ENCODE data around the gene SLC25A4.

The SLC25A4 gene

DNA sequence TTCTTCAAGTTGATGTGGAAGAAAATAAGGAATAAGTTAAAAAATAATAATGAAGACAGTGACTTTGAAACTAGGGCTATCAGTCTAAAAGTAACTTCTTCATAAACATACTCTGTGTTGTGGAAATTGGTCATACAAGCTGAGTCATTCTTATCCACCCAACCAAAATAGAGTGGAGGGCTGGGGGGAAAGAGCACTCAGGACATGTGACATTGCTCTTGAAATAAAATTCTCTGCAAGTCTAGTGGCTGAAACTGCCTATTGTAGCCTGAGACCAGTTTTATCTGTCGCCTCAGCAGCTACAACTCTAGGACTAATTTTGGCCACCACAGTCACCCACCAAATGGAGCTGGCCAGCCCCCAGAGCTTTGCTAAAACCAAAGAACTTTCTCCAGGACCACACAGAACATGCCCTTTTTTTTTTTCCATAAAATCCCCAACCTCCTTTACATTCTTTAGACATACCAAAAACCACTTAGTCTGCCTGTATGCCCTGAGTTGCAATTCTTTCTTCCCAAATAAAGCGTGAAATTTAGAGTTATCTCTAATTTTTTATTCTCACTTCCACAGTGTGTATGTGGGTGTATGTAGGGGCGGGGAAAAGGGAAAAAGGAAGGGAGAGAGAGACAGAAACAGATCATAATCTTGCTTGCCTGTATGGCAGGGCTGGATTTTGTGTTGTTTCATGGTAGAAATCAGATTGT lies 23.0 kb upstream of the SLC25A4 start:
- DNase-seq (ENCODE audit: low read depth in 2 of 3, low spot score in 2 of 3) = no peak

DNA sequence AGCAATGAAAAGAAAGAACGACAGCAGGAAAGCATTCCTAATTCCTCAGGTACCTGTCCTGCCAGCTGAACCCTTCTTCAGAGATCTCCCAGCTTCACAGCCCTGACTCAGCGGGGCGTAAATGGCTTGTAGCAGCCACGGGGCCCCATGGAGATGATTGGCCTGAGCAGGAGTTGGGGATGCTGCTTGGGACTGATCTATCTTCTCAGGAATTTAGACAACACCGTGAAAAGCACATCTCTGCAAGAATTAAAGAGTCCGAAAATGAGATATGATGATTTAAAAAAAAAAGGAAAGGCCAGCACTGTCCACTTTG lies 22.5 kb upstream of the SLC25A4 start:
- DNase-seq (ENCODE audit: low read depth in 2 of 3, low spot score in 2 of 3) = no peak

DNA sequence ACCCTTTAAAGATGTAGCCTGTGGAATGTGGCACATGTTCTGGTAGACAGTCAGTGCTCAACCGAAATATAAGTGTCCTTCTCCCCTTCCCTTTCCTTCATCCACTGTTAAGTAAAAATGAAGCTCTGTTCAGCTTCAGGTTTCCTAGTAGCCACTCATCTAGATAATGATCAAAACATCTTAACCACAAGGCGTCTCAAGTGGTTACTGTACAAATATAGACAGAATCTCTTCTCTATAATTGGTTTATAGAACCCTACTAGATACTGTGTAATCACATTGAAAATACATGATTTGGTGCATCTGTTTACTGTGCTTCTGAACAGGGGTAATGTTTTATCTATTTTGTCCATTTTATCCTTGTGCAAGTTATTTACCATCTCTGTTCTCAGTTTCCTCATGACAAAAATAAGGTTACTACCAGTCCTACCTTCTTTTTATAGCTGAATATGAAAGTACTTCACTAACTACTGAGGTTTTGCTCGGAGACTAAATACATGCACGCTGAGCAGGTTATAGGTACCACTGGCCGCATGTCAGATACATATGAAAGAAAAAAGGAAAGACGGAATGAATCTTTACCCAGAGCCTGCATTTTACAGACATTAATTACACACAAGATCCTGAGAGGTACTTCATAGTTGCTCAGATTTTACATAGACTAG lies 20.3 kb upstream of the SLC25A4 start:
- DNase-seq (ENCODE audit: low read depth in 2 of 3, low spot score in 2 of 3) = no peak

DNA sequence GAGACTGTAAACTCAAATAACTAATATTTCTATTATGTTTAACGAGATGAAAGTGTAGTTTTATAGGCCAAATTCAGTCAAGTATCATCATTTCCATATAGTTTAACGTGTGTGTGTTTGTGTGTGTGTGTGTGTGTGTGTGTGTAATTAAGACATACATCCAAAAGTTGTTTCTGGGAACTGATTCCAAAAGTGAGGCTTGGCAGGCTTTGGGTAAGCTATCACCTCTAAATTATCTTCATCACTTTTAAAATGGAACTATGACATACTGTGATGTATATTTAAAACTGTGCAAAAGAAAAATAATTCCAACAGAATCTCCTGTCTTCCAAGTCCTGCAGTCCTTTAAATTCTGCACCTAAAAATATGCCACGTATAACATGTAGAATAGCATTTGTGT lies 19.1 kb upstream of the SLC25A4 start:
- DNase-seq (ENCODE audit: low read depth in 2 of 3, low spot score in 2 of 3) = no peak

DNA sequence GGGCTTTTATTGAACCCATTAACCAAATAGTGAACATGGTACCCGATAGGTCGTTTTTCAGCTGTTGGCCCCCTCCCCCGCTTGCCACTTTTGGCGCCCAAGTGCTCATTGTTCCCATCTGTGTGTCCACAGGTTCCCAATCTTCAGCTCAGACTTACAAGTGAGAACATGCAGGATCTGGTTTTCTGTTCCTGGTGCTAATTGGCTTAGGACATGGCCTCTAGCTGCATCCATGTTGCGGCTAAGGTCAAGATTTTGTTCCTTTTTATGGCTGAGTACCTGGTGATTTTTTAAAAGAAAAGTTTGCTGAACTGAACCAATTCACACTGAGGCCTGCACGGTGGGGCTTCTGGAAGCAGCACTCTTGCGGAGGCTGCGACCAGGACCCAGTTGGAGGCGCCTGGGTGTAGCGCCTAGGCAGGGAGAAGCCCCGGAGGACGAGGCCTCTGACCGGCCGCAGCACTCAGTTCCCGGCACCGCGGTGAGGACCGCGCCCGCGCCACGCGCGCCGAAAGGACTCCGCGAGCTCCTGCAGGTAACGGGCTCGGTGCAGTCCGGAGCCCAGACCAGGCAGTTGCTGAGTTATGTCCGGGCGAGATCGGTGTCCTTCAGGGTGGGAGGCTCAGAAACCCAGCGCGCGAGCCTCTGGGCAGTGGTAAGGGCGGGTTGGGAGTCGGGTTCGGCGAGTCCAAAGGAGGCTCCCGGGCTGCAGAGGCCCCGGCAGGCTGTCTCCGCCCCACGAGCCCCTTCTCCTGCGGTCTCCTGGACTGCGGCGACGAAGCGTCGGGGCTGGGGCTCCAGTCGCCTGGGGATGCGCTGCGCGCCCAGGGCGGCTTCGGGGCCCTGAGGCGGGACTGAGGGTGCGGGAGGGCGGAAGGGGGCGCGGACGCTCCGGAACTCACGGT lies 15.8 kb upstream of the SLC25A4 start:
- DNase-seq (ENCODE audit: low read depth in 2 of 3, low spot score in 2 of 3) = no peak

DNA sequence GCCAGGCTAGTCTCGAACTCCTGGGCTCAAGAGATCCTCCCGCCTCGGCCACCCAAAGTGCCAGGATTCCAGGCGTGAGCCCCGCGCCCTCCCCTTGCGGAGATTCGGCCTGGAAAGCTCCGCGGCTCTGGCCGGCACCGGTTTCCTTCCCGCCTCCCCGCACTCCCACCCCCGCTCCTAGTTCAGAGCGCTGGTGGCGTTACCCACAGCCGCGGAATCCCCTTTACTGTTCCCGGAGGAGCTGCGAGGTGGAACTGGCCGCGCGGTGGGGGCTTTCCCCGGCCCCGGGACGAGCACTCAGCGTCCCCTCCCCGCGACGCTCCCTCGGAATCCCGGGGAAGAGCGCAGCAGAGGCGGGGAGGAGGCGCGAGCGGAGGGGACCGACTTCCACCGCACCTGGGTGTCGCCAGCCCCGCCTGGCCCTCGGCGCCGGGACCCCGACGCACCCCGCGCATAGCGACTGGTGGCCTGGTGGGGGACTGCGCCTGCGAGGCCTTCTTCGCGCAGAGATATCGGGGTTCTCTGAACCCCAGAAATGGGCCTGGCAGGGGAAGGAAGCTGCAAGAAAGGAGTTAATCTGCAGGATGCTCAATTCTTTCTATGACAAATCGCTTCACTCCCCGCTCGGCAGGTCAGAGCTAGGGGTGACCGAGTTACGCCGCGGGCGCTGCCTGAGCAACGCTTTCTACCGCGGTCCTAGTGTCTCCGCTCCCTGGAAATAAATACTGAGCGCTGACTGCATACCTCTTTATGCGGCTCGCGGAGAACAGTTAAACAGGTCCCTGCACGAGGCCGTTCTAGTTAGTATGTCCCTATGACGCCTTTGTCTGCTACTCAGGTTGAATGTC lies 14.6 kb upstream of the SLC25A4 start:
- DNase-seq (ENCODE audit: low read depth in 2 of 3, low spot score in 2 of 3) = no peak

DNA sequence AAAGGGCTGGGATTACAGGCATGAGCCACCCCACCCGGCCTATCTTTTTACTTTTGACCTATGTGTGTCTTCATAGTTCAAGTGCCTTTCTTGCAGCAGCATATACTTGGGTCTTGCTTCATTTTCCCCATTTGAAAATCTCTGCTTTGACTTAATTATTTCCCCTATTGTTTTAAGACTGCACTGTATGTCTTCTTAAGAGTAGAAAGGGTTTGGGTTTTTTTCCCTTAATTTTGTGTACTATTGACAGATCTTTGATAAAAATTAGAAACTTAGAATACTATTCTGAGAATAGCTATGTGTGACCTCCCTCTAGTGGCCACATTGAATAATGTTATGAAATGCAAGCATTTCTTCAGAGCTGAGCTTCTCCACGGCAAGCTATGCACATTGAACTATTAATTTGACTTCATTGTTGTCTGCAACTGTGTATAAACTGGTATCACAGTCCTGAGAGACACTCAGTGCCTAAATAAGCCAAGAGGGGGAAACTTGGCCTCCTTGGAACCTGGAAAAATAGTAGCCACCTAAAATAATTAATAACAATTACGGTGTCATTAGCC lies 8.7 kb upstream of the SLC25A4 start:
- DNase-seq (ENCODE audit: low read depth in 2 of 3, low spot score in 2 of 3) = no peak

DNA sequence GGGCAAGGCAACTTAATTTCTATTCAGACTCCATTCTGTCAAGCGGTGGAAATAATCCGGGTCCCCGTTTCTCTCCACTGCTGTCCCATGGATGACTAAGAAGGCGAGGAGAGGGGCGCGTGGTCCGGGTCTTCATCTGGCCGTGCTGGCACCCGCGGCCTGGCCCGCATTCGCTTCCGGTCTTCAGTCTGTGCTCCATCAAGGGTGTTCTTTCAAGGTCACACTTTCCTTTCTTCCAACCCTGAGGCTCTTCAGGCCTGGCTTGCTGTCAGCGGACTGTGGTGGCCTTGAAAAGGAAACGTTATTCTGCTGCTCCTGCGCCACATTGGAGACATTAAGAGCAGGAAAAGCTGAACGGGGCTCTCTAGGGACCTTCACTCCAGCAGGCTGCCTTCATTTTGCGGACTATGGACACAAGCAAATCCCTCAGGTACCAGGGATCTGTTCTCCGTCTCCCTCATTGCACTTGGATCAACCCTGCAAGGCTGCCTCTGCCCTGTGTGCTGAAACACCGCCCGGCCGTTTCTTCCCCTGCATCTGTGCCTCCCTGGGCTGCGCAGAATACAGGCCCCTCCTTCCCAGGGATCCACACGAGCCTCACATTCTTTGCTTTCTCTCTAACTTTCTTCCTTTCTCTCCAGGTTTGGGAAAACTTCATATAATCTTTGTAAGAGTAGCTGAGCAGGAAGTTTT lies 5.7 kb upstream of the SLC25A4 start:
- no peak for DNase-seq (ENCODE audit: low read depth in 2 of 3, low spot score in 2 of 3)

DNA sequence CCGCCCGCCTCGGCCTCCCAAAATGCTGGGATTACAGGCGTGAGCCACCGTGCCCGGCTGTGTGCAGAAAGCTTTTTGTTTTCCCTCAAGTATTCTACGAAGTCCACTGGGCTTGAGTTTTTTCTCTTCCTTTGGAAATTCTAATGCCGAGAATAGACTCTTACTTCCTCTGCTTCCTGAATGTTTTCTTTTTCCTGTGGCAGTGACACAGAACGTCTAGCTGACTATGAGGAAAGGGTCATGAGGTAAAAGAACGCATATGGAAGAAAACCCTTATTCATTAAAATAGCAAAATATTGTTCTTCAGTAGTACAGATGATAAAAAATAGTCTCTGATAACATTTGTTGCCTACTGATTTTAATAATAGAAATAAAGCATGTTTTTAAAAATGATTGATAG lies 4.9 kb upstream of the SLC25A4 start:
- DNase-seq (ENCODE audit: low read depth in 2 of 3, low spot score in 2 of 3) = no peak

DNA sequence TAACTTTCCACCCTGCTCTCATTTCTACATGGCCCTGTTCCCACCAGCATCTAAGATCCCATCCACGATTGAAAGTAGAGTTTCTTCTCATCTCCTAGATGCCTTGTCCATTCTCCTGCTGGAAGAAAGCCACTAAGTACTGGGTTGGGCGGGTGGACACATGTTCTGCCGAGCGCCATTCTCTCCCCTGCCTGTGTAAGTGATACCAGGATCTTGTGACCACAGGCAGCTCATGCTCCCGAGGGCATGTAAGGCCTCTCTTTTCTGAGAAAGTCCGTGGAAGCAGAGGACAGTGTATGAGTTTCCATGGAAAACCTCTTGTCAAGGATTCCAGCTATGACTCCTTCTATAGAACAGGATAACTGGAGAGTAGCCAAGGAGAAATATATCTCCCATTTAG lies 3.3 kb upstream of the SLC25A4 start:
- DNase-seq (ENCODE audit: low read depth in 2 of 3, low spot score in 2 of 3) = no peak

DNA sequence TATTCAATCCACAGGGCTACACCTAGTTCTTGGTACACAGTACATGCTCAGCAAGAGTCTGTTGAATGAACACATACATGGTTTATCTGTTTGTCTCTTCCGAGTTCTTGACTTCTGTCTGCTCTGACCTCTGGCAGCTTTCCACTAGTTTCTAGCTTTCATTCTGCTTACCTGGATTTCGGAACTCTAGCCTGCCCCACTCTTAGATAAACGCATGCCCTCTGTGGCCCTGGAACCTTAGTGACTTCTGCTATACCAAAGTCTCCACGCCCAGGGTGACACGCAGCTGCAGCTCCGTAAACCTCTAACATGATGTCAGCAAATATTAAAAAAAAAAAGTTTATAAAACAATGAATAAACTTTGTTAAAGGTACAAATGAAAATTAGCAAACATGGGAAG lies 1.3 kb upstream of the SLC25A4 start:
- no peak for DNase-seq (ENCODE audit: low read depth in 2 of 3, low spot score in 2 of 3)

DNA sequence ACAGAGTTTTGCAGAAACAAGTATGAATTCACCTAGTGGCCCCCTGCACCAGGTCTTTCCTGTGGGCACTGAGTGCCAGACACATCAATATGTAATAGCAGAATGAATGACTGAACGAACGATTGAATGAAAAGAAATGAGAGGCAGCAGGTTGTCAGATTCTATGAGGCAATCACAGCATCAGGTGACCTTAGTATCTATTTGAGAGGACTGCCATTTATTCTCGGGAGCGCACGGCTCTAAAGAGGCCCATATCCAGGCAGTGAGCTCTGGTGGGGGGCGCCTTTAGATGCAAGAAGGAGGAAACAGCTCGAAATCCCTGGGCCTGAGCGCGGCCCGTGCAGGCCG lies 528 bp upstream of the SLC25A4 start:
- no peak for DNase-seq (ENCODE audit: low read depth in 2 of 3, low spot score in 2 of 3)

DNA sequence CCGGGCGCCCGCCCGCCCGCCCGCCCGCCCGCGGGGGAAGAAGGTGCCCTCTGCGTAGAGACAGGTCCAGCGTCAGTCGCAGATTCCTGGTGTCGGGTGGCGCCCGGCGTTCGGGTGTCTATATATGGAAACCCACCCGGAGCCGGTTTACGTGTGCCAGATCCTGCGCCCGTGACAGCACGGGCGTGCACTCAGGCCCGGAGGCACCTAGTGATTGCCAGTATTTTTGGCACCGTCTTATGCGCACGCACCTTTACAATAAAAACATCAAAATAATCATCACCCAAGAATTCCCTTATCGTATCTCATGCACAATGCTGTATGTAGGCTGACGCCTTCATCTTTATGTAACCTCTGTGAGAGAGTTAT lies 519 bp downstream of the SLC25A4 start:
- DNase-seq (ENCODE audit: low read depth in 2 of 3, low spot score in 2 of 3) = no peak

DNA sequence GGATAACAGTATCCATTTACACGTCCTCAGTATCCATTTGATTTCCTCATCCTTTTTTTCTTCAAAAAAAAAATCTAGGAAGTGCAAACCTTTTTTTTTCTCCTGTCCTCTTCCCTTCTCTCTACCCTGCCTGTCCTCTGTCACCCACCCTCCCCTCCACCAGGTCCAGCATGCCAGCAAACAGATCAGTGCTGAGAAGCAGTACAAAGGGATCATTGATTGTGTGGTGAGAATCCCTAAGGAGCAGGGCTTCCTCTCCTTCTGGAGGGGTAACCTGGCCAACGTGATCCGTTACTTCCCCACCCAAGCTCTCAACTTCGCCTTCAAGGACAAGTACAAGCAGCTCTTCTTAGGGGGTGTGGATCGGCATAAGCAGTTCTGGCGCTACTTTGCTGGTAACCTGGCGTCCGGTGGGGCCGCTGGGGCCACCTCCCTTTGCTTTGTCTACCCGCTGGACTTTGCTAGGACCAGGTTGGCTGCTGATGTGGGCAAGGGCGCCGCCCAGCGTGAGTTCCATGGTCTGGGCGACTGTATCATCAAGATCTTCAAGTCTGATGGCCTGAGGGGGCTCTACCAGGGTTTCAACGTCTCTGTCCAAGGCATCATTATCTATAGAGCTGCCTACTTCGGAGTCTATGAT lies 1.7 kb downstream of the SLC25A4 start:
- DNase-seq (ENCODE audit: low read depth in 2 of 3, low spot score in 2 of 3) = no peak

DNA sequence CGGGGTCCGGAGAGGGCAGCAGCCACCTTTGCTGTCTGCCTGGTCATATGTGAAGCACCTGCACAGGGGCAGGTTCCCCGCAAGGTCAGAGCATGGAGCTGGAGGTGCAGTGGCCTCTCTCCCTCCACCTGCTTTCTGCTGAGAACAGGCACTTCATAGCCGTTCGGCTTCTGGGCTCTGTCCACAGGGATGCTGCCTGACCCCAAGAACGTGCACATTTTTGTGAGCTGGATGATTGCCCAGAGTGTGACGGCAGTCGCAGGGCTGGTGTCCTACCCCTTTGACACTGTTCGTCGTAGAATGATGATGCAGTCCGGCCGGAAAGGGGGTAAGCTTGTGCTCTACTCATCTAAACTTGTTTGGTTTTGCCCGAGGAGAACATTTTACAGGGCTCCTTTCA lies 2.5 kb downstream of the SLC25A4 start:
- no peak for DNase-seq (ENCODE audit: low read depth in 2 of 3, low spot score in 2 of 3)

DNA sequence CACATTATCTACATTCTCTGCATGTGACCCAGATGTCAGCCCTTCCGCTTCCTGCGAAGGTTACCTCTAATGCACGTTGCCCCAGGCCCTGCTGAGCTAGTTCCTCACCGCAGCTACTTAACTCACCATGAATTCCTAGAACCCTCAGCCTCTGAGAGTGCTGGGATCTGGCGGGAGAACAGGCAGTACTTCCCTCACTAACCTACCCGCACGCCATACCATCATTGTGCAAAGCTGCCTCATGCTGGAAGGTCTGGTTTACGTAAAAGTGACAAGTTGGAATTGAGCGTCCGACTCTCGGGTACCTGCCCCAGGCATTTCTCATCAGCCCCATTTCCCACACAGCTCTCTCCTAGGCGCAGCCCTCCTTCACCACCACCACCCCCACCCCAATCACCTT lies 6.3 kb downstream of the SLC25A4 start:
- DNase-seq (ENCODE audit: low read depth in 2 of 3, low spot score in 2 of 3) = no peak

DNA sequence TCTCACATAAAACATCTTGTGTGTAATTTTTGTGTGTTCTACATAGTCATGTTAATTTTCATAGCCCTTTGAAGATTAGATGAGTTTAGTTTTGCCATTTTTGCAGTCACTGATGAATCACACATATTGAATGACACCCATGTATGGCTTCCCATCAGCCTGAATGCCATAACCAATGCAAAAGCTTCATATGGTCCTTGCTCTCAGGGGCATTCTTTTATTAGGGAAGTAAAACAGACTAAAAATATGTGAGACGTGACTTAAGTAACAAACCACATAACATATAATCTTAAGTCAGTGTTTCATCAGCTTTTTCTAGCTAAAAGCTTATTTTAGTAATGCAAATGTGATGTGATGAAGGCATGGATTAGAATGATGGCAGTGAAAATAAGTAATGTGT lies 8.2 kb downstream of the SLC25A4 start:
- no peak for DNase-seq (ENCODE audit: low read depth in 2 of 3, low spot score in 2 of 3)

DNA sequence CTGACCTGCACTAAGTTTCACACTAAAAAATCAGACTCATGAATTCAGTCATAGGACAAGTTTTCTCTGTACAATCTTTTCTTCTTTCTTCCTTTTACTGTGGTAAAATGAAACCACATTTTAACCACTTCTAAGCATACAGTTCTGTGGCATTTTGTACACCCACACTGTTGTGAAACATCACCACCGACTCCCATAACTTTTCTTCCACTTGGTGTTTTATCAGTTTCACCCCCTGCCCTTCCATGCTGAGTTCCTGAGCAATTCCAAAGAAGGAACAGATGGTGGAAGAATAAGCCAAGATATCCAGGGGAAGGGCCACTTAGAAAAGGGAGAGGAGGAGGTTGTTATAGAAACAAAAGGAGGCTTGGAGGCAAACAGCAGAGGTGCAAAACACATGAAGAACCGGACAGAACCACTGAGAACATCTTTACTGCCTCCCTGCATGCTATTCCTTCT lies 22.6 kb downstream of the SLC25A4 start:
- DNase-seq (ENCODE audit: low read depth in 2 of 3, low spot score in 2 of 3) = no peak

DNA sequence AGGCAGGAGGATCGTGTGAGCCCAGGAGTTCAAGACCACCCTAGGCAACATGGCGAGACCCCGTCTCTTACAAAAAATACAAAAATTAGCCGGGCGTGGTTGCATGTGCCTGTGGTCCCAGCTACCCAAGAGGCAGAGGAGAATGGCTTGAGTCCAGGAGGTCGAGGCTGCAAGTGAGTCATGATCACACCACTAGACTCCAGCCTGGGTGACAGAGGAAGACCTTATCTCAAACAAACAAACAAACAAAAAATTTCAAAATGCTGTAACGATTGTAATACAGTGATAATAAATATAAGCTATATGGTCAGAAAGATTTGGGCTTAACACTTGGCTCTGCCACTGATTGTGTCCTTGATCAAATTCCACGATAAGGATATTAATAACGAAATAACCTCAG lies 24.2 kb downstream of the SLC25A4 start:
- DNase-seq (ENCODE audit: low read depth in 2 of 3, low spot score in 2 of 3) = no peak
